Measurements from ENCODE around the gene SLC12A8.

DNA sequence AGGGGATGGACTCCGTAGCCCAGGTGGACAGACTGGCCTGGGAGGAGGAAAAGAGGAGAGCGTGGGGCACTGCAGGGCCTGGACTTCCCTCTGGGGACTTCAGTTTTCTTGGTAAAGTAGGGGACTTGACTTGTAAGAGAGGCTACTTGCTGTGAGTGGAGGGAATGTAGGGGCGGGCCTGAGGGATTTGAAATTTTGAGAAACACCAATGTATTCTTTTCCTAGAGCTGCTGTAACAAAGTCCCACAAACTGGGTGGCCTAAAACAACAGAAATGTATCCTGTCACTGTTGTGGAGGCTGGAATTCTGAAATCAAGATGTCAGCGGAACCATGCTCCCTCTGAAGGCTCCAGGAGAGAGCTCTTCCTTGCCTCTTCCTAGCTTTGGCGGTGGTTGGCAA lies 150.9 kb downstream of the SLC12A8 start:
- TF ChIP-seq, protein P1, sequence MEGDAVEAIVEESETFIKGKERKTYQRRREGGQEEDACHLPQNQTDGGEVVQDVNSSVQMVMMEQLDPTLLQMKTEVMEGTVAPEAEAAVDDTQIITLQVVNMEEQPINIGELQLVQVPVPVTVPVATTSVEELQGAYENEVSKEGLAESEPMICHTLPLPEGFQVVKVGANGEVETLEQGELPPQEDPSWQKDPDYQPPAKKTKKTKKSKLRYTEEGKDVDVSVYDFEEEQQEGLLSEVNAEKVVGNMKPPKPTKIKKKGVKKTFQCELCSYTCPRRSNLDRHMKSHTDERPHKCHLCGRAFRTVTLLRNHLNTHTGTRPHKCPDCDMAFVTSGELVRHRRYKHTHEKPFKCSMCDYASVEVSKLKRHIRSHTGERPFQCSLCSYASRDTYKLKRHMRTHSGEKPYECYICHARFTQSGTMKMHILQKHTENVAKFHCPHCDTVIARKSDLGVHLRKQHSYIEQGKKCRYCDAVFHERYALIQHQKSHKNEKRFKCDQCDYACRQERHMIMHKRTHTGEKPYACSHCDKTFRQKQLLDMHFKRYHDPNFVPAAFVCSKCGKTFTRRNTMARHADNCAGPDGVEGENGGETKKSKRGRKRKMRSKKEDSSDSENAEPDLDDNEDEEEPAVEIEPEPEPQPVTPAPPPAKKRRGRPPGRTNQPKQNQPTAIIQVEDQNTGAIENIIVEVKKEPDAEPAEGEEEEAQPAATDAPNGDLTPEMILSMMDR (IDR thresholded peaks at IDR 0.05): no peak
- no peak for TF ChIP-seq EP300 (IDR thresholded peaks at IDR 0.05; ENCODE audit: low read depth)
- no peak for TF ChIP-seq POLR2A (IDR thresholded peaks at IDR 0.05)
